COR-L47 (cell line): ENCODE data around the gene CENPB.

Experiments used
- DNase-seq: peaks from one replicate; lab custom pipeline; 2025; lab: John Stamatoyannopoulos, UW

Gene CENPB

GRCh38 chr20:3766422-3767109 lies 20.0 kb downstream of the CENPB start:
- no peak for DNase-seq

GRCh38 chr20:3765171-3765882 lies 21.2 kb downstream of the CENPB start:
- DNase-seq, result no peak

- no peak for DNase-seq
These were observed 21.9 kb downstream of the CENPB start for GRCh38 chr20:3764659-3765058.

DNA sequence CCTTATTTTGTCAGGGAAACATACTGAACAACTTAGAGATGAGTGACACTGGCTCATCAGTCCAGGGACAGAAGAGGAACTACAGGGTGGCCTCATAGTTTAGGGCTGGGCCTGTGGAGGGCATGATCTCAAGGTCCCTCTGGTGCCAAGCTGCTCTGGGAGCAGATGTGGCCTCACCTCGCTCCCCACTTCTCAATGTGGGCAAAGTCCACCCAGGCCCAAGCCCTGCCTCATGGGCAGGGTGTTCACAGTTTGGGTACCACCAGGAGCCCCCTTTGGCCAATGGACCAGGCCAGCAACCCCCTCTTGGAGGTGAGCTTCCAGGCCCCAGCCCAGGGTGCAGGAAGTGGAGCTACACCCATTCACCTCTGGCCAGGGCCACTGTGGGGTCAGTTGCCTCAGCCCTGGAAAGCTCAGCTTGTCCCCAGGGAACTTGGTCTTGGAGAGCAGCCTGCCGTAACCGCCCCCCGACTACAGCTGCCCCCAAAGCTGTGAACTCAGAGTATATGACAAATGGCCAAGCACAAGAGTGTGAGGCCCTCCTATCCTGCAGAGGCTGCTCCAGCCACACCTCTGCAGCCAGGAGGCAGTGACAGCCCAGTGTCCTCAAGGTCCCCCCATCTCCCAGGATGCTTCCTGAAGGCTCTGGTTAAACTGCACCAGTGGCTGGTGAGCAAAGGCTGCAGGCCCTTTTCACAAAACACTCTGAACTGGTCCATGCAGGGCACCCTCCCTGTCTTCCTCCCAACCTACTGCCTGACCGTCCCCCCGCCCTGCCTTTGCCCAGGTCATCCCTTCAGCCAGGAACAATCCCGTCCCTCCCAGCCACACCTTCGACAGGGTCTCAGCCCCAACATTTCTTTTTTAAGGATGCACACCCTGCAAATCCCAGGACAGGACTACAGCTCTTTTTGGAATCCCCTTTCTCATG lies 22.6 kb downstream of the CENPB start:
- no peak for DNase-seq

- no peak for DNase-seq
These were observed 25.7 kb downstream of the CENPB start for GRCh38 chr20:3760655-3761348.

GRCh38 chr20:3759884-3760283 lies 26.7 kb downstream of the CENPB start:
- no peak for DNase-seq

GRCh38 chr20:3759316-3759823 lies 27.2 kb downstream of the CENPB start:
- DNase-seq, result no peak

GRCh38 chr20:3758566-3758965 lies 28.0 kb downstream of the CENPB start:
- DNase-seq, result no peak

DNA sequence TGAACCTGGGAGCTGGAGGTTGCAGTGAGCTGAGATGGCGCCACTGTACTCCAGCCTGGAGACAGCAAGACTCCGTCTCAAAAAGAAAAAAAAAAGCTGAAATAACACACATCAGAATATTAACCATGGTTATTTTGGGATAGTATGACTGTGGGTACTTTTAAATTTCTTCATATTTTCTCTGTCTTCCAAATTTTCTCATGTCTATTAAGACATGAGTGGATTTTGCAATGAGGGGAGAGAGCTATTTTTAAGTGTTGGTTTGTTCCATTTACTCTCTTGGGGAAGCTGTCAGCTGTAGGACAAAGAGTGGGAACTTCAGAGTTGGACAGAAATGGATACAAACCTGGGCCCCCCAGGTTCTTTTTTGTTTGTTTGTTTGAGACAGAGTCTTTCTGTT lies 29.3 kb downstream of the CENPB start:
- DNase-seq, result no peak

DNA sequence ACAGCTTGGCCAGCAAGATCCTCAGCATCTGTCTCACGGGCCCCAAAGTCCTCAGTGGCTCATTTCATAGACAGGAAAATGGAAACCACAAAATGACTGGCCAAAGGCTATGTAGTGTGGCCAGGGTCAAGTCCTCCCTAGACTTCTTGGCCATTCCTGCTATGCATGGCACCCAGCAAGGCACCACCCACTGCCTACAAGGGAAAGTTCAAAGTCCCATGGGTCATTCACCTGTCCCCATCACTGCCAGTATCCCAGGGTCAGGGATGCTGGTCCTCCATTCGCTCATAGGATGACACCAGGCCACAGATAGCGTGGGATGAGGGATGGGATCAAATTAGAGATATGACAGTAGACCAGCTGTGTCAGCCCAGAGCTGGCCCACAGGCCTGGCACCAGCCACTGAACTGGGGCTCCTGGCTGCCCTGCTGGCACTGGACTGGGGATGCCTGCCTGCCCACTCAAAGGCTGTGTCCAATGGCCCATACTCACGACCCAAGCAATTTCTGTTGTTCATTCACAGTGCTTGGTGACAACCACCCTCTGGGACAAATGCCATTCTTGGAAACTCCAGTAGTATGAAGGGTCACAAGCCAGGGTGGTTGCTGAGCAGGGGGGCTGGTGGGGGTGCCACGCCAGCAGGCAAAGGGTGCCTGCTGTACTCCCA lies 30.6 kb downstream of the CENPB start:
- no peak for DNase-seq

DNA sequence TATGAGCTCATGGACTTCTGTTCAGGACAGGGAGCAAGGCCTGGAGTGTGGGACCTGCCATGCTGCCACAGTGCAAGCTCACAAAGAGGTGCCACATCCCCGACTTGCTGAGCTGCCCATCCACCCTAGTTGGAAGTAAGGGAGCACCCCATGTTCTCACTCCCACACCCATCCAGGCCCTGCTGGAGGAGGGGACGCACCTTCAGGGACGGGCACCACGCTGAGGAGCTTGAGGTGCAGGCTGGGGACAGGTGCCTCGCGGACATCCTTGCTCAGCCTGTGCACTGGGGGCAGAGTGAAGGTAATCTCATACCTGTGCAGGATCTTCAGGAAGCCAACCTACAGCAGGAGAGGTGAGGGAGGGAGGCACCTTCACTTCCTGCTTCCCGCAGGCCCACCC lies 31.3 kb downstream of the CENPB start:
- DNase-seq, result no peak

- DNase-seq, result no peak
These were observed 32.3 kb downstream of the CENPB start for GRCh38 chr20:3754276-3754630.

GRCh38 chr20:3753501-3754275 lies 32.9 kb downstream of the CENPB start:
- DNase-seq, result no peak

DNA sequence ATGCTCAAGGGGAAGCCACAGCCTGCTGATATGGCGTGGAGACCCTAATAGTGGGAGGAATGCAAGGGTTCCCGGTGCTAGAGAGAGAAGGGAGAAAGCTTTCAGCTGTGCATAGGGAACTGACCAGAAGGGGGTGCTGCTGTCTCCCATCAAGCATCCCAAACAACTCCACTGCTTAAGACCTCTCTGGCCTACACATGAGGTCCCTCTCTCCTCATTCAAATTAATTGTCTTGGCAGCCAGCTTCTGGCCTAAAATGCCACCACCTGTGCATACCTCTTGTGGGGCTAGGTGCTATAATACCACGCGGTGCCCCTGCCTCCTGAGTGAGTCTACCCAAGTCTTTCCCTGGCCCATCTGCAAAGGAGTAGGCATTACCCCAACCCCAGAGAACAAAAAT lies 33.4 kb downstream of the CENPB start:
- DNase-seq, result peak; percentile 38

DNA sequence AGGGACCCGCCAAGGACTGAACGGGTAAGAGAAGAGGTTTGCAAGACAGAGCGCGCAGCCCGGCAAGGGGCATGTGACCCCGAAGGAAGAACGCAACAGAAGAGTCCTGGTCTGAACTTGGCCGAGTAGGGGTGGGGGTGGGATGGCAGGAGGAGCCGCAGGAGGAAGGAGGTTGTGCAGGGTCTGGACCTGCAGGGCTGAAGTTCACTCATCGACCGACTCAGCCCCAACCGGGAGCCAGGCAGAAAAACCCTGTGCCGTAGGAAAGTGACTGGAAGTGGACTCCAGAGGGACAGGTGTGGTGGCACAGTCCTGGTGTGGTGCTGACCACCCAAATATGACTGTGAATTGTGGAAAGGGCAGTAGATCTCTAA lies 34.2 kb downstream of the CENPB start:
- no peak for DNase-seq

DNA sequence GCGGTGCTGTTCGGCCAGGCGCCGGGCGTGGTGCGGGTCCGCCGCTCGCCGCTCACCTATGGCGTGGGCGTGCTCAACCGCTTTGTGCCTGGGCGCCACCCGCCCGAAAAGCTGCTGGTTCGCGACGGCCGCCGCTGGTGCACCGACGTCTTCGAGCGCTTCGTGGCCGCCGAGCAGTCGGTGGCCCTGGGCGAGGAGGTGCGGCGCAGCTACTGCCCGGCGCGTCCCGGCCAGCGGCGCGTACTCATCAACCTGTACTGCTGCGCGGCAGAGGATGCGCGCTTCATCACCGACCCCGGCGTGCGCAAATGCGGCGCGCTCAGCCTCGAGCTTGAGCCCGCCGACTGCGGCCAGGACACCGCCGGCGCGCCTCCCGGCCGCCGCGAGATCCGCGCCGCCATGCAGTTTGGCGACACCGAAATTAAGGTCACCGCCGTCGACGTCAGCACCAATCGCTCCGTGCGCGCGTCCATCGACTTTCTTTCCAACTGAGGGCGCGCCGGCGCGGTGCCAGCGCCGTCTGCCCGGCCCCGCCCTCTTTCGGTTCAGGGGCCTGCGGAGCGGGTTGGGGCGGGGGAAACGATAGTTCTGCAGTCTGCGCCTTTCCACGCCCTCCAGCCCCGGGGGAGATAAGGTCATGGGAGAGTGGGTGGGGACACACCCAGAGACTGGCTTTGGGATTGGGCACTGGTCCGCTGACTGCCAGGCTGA lies 34.7 kb downstream of the CENPB start:
- peak; percentile 41 for DNase-seq

GRCh38 chr20:3751305-3751674 lies 35.2 kb downstream of the CENPB start:
- no peak for DNase-seq

DNA sequence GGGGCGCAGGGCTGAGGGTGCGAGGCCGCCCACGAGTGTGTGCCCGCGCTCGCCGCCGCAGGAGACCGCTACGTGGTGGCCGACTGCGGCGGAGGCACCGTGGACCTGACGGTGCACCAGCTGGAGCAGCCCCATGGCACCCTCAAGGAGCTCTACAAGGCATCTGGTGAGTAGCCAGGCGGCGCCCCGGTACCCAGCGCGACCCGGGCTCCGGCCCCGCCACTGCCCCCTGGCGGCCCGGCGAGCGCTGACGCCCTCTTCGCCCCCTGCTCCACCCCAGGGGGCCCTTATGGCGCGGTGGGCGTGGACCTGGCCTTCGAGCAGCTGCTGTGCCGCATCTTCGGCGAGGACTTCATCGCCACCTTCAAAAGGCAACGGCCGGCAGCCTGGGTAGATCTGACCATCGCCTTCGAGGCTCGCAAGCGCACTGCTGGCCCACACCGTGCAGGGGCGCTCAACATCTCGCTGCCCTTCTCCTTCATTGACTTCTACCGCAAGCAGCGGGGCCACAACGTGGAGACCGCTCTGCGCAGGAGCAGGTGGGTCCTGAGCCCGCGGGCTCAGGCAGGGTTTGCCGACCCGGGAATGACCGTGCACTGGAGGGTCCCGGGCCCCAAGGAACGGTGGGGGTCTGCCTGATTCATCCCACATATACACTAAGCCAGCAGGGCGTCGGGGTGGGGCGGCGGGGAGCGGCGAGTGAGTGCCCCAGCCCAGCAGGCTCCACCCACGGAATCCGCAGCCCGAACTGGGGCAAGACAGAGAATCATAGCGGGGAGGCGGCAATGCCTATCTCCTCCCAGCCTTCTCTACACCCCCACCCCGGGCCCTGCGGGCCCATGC lies 36.6 kb downstream of the CENPB start:
- no peak for DNase-seq

- no peak for DNase-seq
These were observed 37.4 kb downstream of the CENPB start for GRCh38 chr20:3749087-3749688.
